Breast epithelium (tissue), 3 donors: Measurements from ENCODE around the gene MLLT1.

Source experiments
- CTCF ChIP-seq, 3 donors: fragments of 450-650 bp; IDR thresholded peaks; one replicate each; pipeline ENCODE4 v1.5.1; 2016 to 2017; ENCODE audit warnings: antibody characterized with exemption in 3 of 3, mild to moderate bottlenecking in 3 of 3, moderate library complexity in 3 of 3
- POLR2A ChIP-seq: fragments of 450-650 bp; IDR thresholded peaks from one replicate; pipeline ENCODE4 v1.6.1; 2016; ENCODE audit warnings: antibody characterized with exemption, mild to moderate bottlenecking, moderate library complexity

GRCh38 chr19:6173190-6173589 lies 106.6 kb downstream of the MLLT1 start:
- no peak for TF ChIP-seq CTCF (IDR thresholded peaks at IDR 0.05)
- no peak for TF ChIP-seq POLR2A
